NK-92 treated with Interleukin-12 subunit alpha and Interleukin-12 subunit beta, amount 100 ng/mL, for 24 hours (cell line): ENCODE measurements around the gene COL11A2.
A peak's percentile ranks its signal among the peaks of the same experiment; 100 is the strongest.
"Not testable (repeated sequence)": the region's sequence is repeated elsewhere in the genome, so short reads cannot be mapped to it uniquely, and the experiment has no call there.

Source experiments
- DNase-seq: peaks from one replicate; lab custom pipeline; 2025; lab: John Stamatoyannopoulos, UW

COL11A2 gene

DNA sequence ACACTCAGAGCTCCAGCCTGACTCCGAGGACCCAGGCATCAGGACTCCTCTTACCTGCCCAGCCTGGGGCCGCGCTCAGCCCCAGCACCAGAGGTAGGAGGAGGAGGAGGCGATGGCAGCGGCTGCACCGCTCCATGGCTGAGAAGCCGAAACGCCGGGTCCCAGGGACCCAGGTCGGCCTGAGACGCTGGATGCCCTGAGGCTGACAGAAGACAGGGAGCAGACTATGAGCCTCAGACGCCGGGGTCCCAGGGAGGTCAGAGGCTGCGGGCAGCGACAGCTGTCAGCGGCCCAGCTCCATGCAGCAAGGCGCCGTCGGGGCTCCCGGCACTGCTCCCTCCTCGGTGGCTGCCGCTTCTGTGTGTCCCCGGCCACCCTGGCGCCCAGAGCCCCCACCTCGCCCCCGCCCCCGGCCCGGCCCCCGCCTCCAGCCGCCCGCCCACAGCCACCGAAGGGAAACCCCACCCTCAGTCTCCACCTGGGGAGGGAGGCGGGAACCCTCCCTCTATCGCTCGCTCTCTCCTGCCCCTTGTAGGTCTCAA is at the start of gene COL11A2:
Gene COL11A2 (minus strand): TSS at position 363 of the 542 bp plus-strand sequence. CDS start 227 bp downstream, at position 136.
- DNase-seq = no peak

DNA sequence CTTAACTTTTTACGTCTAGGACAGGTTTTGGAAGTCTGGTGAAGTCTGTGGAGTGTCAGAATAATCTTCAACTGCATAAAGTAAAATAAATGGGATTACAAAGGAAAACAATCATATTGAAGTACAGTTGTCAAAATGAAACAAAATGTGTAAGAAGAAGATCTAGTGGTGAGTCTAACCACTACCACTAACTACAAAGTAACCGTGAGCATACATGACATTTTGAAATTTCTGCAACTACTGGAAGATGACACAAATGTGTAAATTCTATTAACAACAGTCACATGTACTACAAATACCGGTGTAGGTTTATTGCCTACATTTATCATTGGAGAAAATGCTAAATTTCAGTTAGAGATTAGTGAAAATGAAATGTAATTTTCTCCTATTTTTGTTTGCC is 49.7 kb upstream of the COL11A2 start:
- no peak for DNase-seq

DNA sequence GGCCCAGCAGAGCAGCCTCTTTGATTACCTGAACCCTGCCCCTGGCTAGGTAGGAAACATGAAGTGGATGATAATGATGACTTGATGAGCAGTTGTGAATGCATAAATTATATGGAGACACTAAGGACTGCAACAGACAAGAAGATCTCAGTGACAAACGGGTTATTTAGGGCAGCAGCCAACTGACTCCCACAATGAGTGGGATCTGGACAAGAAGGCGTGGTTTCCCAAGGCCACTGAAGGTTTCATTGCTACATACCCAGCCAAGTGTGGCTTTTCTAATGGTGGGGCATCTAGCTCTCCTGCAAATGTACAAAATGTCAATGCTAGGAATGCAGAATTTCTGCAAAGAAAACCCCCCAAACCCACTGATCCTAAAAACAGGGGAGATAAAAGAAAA is 45.5 kb upstream of the COL11A2 start:
- DNase-seq = no peak

DNA sequence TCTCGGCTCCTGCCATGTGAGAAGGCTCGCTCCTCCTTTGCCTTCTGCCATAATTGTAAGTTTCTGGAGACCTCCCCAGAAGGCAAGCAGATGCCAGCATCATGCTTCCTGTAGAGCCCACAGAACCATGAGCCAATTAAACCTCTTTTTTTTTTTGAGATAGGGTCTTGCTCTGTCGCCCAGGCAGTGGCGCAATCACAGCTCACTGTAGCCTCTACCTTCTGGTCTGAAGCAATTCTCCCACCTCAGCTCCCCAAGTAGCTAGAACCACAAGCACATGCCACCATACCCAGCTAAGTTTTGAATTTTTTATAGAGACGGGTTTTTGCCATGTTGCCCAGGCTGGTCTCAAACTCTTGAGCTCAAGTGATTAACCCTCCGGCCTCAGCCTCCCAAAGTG is 44.6 kb upstream of the COL11A2 start:
- DNase-seq = no peak

DNA sequence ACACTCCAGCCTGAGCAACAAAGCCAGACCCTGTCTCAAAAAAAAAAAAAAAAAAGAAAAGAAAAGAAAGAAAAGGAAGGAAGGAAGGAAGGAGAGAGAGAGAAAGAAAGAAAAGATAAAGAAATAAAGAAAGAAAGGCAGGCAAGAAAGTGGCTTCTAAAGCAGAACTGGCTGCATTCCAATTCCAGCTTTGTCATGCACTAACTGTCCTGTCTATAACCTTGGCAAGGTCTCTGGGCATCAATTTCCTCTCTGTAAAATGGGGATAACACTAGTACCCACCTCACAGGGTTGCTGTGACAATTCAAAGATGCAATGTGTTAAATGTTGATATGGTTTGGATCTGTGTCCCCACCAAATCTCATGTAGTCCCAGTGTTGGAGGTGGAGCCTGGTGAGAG is 44.1 kb upstream of the COL11A2 start:
- DNase-seq = no peak

DNA sequence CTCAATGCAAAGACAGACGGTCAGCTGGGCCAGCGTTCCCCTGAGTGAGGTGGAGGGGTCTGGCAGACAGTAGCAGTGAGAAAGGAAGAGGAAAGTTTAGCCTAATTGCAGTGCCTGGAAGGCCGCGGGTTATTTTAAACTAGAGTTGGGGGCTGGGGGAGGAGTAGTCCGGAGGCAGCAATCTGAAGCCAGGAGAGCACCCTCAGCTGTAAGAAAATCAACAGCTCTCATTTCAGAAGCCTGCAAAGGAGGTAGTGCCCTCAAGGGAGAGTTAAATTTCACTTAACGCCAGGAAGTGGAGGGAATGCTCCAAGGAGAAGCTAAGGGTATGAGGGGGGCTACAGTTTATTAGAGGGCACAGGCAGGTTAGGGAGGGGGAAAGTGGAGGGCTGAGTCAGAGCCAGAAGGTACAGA is 43.0 kb upstream of the COL11A2 start:
- no peak for DNase-seq

DNA sequence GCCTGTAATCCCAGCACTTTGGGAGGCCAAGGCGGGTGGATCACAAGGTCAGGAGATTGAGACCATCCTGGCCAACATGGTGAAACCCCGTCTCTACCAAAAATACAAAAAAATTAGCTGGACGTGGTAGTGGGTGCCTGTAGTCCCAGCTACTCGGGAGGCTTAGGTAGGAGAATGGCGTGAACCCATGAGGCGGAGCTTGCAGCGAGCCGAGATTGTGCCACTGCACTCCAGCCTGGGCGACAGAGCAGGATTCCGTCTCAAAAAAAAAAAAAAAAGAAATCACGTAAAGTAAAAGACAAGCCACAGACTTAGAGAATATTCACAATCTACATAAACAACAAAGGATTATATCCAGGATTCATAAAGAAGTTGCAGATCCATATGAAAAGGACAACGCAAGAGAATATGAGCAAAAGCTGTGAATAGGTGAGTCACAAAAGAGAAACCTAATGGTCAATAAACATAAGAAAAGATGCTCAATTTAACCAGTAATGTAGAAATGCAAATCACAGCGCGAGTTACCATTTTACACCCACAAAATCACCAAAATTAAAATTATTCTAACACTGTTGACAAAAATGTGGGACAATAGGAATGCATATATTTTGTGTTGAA is 34.3 kb upstream of the COL11A2 start:
- DNase-seq = not testable (repeated sequence)

DNA sequence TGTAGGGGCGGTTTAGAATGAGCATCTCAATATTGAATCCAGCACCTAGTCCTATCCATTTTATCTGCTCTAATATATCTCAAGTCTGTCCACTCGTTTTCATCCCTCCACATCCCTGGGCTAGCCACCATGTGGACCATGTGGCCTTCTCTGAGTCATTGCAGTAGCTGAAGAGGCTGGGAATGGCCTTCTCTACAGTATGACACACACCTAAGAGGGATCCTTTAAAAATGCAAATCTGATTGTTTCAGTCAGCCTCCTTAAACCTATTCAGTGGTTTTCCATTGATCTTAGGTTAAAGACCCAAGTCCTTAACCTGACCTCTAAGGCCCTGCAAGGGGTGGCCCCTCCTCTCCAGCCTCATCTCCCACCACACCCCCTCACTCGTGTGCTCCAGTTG is 25.4 kb upstream of the COL11A2 start:
- DNase-seq = no peak

DNA sequence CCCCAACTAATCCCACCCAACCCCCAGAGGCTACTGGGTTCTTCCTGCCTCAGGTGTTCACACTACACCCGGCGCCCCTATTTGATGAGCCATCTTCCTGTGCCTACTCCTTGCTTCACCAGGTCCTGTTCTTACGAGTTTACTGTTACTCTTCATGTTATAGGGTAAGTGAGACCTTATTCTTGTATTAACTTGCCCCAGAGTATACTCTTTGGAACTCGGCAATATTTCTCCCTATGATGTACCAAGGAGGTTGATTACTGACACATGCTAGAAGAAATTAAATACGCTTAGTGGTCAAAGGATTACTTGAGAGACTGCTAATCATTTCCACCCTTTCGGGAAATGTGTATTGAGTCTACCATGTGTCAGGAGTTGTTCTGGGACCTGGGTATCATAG is 25.0 kb upstream of the COL11A2 start:
- DNase-seq = no peak

DNA sequence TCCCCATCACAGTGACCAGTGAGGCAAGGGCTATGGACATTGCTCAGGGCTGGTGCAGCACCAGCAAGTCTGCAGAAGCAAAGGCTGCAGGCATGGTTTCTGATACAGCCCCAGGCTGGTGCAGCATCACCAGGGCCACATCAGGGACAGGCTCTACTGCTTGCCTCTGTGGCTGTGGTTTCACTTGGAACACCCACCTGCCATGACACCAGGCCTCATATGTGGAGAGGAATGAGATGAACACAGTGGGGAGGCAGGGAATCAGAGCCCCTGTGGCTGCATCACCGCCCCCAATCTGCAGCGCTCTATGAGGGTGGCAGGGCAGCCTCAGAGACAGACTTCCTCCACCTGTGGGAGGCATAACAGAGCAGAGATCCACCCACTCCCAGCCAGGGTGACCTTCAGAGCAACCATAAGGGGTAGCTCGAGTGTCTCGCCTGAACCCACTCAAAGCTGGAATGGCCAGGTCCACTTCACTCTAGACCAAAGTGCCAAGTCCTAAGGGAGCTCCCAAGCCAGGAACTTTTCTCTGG is 23.9 kb upstream of the COL11A2 start:
- DNase-seq = no peak

DNA sequence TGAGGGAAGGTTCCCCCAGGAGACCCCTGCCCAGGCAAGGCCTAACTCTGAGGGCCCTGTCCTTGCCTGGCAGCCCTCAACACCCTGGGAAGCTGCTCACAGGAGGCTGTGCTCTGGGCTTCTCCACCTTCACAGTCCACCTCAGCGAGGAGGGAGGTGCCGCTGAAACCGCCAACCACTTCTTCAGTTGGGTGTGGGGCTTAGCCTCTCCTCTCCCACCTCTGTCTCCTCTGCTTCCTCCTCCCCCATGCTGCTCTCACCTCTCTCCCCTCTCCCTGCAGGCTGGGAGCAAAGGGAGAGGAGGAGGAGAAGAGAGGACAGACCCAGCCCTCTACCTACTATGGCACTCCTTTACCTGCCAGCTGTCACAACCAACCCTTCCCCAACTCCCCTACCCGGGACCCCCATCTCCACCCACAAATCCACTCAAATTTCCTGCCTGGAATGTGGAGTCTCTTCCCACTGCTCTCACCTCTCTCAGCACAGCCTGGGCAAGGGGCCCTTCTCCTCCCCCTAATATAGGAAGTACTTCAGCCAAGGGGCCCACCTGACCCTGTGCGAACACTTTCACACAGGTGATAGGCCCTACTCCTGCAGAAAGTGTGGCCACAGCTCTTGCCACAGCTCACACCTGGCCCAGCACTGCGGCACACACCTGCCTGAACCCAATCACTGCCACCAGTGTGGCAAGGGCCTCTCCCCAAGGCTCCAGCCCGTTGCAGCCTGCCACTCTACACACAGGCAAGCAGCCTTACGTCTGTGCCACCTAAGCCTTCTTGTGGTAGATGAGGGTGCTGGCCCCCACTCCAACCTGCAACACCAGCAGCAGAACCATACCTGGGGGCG is 23.2 kb upstream of the COL11A2 start:
- DNase-seq = no peak

DNA sequence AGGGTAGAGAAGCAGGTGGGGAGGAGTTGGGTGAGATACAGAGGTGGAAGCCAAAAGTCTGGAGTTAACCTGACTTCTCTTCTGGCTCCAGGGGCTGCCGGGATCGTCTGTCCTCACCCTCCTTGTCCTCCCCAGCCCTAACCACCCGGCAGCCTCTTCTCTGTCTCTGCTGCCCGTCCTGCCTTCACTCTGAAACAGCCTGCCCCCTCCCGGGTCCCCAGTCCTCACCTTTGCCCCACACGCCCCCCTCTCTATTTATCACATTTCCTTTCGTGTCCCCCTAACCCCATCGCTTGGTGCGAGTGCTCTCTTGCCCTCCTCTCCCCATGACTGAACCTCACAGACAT is 21.7 kb upstream of the COL11A2 start:
- no peak for DNase-seq

DNA sequence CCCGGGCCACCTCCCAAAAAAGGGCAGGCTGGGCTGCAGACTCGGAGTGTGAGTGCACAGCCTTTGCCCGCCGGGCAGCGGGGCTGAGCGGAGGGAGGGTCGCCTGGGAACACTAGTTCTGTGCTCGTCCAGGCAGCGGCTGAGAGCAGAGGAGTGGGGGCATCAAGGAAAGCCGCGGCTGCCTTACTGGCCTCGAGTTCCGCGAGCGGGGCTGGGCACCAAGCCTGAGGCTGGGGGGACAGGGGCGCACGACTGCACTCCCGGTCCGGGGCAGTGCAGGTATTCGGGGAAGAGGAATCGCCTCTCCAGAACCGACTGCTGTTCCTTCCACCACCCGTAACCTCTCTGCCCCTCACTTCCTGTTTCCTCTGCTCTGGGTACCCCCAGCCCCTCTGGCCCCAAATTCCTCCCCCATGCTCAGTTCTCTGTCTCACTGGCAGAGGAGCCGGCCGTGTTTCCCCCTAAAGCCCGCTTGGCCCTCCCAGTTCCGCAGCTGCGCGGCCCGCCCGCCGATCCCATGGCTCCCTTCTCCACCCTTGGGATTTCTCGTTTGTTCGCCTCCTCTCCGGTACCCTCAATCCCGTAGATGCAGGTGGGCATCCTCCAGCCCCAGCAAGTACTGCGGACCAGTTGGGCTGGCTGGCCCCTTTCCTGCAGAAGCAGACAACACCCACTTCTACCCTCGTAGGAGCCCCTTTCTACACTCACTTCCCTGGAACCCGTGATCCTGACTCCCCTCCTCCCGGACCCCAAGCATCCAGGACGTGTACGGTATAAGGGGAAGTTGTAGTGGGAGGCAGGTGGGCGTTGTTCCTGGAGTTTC is 21.1 kb upstream of the COL11A2 start:
- DNase-seq = no peak

DNA sequence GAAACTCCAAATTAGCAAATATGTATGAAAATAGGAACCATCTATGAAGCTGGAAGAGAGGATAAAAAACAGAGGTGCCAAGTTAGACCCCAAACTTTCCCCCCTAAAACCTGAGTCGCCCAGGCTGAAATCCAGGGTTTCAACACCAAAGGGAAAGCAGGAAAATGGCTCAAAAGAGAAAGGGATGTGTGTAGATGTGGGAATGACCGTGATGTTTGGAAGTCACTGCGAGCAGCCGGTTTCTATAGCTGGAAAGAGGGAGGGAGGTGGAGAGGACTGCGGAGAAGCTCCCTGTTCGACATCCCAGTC is 20.5 kb upstream of the COL11A2 start:
- no peak for DNase-seq

DNA sequence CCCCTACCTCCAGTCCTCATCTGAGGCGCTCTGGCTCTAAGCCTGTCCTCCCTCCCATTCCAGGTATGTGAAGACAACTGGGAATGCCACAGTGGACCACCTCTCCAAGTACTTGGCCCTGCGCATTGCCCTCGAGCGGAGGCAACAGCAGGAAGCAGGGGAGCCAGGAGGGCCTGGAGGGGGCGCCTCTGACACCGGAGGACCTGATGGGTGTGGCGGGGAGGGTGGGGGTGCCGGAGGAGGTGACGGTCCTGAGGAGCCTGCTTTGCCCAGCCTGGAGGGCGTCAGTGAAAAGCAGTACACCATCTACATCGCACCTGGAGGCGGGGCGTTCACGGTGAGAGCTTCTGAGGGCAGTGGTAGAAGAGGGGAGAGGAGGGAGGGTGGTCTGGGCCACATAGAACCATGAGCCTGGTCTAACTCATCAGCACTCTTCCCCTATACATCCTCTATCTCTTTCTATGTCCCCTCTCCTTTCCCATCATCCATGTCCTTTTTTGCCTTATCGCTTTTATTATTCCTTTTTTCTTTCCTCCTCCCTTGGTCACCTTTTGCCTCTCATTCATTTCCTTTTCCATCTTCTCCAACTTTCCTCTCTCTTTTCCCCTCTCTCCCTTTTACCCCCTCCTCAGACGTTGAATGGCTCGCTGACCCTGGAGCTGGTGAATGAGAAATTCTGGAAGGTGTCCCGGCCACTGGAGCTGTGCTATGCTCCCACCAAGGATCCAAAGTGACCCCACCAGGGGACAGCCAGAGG is 19.6 kb upstream of the COL11A2 start:
- DNase-seq = no peak

DNA sequence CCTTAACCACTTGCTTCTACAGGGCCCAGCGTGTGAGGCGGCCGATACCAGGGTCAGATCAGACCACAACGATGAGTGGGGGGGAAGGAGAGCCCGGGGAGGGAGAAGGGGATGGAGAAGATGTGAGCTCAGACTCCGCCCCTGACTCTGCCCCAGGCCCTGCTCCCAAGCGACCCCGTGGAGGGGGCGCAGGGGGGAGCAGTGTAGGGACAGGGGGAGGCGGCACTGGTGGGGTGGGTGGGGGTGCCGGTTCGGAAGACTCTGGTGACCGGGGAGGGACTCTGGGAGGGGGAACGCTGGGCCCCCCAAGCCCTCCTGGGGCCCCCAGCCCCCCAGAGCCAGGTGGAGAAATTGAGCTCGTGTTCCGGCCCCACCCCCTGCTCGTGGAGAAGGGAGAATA is 18.9 kb upstream of the COL11A2 start:
- DNase-seq = no peak

DNA sequence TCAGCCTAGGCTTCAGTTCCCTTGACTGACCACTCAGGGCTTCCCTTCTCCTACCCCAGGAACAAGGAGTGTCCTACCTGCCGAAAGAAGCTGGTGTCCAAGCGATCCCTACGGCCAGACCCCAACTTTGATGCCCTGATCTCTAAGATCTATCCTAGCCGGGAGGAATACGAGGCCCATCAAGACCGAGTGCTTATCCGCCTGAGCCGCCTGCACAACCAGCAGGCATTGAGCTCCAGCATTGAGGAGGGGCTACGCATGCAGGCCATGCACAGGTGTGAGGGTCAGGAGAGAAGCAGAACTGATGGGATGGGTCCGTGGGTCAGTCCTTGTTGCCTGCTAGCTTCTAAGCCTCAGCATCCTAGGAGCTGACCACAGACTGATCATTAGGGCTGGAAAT is 17.6 kb upstream of the COL11A2 start:
- DNase-seq = no peak

DNA sequence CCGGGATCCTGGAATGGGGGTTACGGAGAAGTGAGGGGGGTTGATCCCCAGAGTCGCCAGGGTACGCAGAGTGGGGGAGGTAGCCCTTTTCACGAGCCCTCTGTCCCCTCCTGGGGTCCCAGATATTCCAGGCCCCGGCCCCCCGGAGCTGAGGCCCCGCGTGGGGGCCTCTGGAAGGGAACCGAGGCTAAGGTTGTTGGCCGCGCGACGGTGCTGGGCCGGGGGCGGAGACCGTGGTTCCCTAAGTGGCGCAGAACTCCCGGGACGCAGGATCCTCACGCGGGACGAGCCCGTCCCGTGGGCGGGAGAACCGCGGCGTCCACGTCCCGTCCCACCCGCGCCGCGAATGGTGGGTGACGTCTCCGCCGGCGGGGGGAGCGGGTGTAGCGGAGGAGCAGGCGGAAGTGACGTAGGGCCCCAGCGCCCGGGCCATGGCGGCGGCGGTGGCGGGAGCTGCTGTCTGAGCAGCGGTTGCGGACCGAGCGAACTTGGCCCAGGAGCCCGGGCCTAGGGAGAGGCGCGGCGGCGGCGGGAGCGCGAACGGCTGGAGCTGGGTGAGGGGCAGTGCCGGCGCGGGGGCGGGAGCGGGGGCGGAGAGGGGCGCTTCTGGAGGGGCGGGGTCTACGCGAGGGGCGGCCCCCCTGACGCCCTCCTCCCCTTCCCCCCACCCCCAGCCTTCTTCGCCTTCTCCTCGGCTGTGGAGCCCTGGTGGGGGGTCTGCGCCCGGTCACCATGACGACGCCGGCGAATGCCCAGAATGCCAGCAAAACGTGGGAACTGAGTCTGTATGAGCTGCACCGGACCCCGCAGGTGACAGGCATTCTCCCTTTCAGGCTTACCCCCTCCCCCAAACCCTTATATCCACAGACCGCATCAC is 16.1 kb upstream of the COL11A2 start, which contains the start of gene RING1:
Gene RING1 (plus strand): TSS at position 410 of the 877 bp plus-strand sequence. CDS start 323 bp downstream, at position 733.
- DNase-seq = peak; percentile 67

DNA sequence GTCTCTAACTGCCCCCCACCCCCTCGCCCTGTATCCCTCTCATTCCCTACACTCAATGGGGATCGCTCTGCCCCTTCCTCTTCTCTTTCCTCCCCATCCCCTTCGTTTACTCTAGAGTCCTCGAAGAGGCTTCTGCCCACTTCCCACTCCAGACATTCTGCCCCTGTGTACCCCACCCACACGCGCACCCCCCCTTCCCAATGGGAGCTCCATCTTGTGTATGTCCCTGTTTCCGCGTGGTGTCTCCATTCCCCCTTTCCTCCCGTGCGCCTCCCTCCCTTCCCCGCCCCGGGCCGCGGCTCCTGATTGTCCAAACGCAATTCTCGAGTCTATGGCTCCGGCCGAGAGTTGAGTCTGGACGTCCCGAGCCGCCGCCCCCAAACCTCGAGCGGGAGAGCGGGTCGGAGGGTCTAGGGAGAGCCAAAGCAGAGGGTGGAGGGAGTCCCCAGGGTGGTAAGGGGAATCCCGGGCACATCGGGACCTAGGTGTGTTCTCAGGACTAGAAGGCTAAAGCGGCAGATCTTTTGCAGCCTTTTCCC is 15.4 kb upstream of the COL11A2 start:
- no peak for DNase-seq

DNA sequence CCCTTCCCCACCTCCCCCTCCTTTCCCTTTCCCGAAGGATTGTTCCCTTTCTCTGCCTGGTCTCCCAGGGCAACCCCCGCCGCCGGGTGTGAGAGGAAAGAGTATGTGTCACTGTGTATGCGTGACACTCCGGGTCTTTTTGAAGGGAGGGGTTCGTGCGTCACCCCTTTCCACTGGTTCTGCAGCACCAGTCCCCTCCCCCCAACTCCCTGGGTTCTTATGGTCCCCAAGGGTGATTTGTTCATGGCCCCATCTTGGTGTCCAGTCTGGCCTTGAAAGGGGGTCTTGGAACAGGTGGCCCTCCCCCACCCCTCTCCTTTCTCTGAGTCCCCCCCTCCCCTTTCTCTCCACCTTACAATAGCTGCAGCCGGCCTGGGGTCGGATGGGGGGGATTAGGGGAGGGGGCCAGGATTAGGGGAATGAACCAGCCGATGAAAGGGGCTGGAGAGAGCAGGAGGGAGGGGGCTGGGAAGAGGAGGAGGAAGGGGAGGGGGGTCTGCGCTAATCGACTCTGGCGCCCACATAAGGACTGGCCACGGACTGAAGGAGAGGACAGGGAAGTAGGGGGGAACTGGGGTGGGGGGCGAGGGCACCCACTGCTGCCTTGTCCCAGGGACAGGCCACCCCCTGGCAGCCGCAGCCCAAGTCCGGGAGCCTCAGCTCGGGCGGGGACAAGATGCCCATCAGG is 14.7 kb upstream of the COL11A2 start:
- no peak for DNase-seq
